Caco-2 (cell line): ENCODE measurements around the gene RXRG. TPM values are rescaled to one million over a fixed set of nuclear protein-coding genes. Genes with fewer than 3 reads are reported as not detected.

Experiments used
- BruUV-seq: library from RNA; stranded (reverse); fragments of 400-500 nt; replicated peaks from 2 replicates; lab custom pipeline; 2021; lab: Mats Ljungman, UMichigan
- CTCF ChIA-PET: fragments of 300-600 bp; sonication (Branson Sonifier 250); formaldehyde crosslinking; loops from one replicate; lab custom pipeline; 2022; ENCODE audit warnings: antibody characterized with exemption; lab: Charles Lee
- POLR2A ChIA-PET: fragments of 300-600 bp; sonication (Branson Sonifier 250); formaldehyde crosslinking; loops from one replicate; lab custom pipeline; 2022; ENCODE audit warnings: antibody characterized with exemption; lab: Charles Lee
- DNase-seq, 2 experiments: peaks; one replicate each; pipeline versions ENCODE4 v3.0.0 to v3.0.0-alpha.2; 2020 to 2022
- H3K27me3 ChIP-seq: replicated peaks from 2 replicates; pipeline ENCODE4 v1.6.0; 2011; ENCODE audit warnings: low read length; ENCODE audit not compliant: control insufficient read depth, insufficient read depth
- H3K36me3 ChIP-seq: 2 replicates; pipeline ENCODE4 v1.5.1; 2011; ENCODE audit warnings: low read length; ENCODE audit not compliant: control insufficient read depth, insufficient read depth
- H3K4me1 ChIP-seq: fragments of 250-450 bp; sonication (Bioruptor Pico); 2 replicates; pipeline ENCODE4 v1.5.1; 2020; ENCODE audit warnings: mild to moderate bottlenecking
- H3K4me3 ChIP-seq: 2 replicates; pipeline ENCODE4 v1.5.1; 2011; ENCODE audit warnings: low read depth, mild to moderate bottlenecking, control low read depth, low read length
- H3K9me3 ChIP-seq: fragments of 250-450 bp; sonication (Bioruptor Pico); 2 replicates; pipeline ENCODE4 v1.5.1; 2020; ENCODE audit warnings: mild to moderate bottlenecking, moderate library complexity
- H3K27ac Mint-ChIP-seq: one replicate; pipeline ENCODE4 v1.8.0; 2022; ENCODE audit warnings: mixed read lengths; ENCODE audit not compliant: unreplicated experiment
- H3K27me3 Mint-ChIP-seq: one replicate; pipeline ENCODE4 v1.8.0; 2022; ENCODE audit warnings: mixed read lengths; ENCODE audit not compliant: insufficient read depth, unreplicated experiment
- H3K36me3 Mint-ChIP-seq: one replicate; pipeline ENCODE4 v1.8.0; 2022; ENCODE audit warnings: mild to moderate bottlenecking, mixed read lengths; ENCODE audit not compliant: insufficient read depth, unreplicated experiment
- H3K4me1 Mint-ChIP-seq: one replicate; pipeline ENCODE4 v1.8.0; 2022; ENCODE audit warnings: low read depth, mixed read lengths; ENCODE audit not compliant: unreplicated experiment
- H3K4me3 Mint-ChIP-seq: one replicate; pipeline ENCODE4 v1.8.0; 2022; ENCODE audit warnings: mild to moderate bottlenecking, moderate library complexity, mixed read lengths; ENCODE audit not compliant: unreplicated experiment
- H3K9me3 Mint-ChIP-seq: one replicate; pipeline ENCODE4 v1.8.0; 2022; ENCODE audit warnings: mixed read lengths; ENCODE audit not compliant: unreplicated experiment
- intact Hi-C: fragments of 100-400 bp; cut with micrococcal nuclease; formaldehyde crosslinking; loops from one replicate; pipeline ENCODE4 v1.10.0; 2022; ENCODE audit not compliant: unreplicated experiment
- total RNA-seq: library from RNA; stranded (reverse); gene quantifications from 2 replicates; pipeline ENCODE4 v1.2.3, GENCODE V29; 2022
- TF ChIP-seq, protein P1 (sequence below), 2 experiments: fragments of 200-600 bp in 1 of 2; IDR thresholded peaks; 1 replicate in 1 of 2; 2 replicates in 1 of 2; pipeline versions ENCODE4 v1.5.1 to v1.8.0; 2011 to 2022; ENCODE audit warnings: antibody characterized with exemption in 1 of 2, control low read depth in 1 of 2, inconsistent platforms in 1 of 2, low read depth in 1 of 2, low read length in 1 of 2, mild to moderate bottlenecking in 1 of 2, moderate library complexity in 1 of 2; ENCODE audit not compliant: insufficient read depth in 1 of 2, severe bottlenecking in 1 of 2, unreplicated experiment in 1 of 2

RXRG gene
- total RNA-seq, 1 experiment from 2014 or later: not detected

DNA sequence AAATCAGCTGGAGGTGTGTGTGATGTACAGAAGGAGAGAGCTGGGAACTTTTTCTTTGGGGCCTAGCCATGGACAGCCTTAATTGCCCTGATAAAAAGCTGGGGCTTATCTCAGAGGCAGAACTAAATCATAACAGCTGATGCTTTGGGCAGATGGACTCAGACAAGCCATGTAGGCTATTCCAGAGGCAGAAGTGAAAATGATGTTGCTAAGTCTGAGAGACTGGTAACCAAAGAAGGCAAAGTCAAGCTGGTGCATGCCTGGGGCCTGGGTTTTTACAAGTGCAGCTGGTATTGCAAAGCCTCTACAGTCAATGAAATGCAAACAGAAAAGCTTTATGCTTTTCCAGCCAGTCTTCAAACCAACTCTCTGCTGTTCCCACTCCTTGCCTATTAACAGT lies 49.4 kb downstream of the RXRG start:
- no TSS peak for BruUV-seq
- no peaks in the 10 kb centered on the region for H3K9me3 Mint-ChIP-seq
- ChIA-PET POLR2A (no interaction called here), CTCF (interaction anchor here (0.6 kb wide), 1 partner anchor 1771 kb away, joined by 3 read pairs; no protein-coding TSS in a partner anchor)
- Histone ChIP-seq H3K4me1 (no peaks in the 10 kb centered on the region), H3K9me3 (no peaks in the 10 kb centered on the region), H3K36me3 (no peaks in the 10 kb centered on the region), H3K4me3 (no peak overlapping the region), H3K27me3 (no peaks in the 10 kb centered on the region)
- no peaks in the 10 kb centered on the region for H3K36me3 Mint-ChIP-seq
- TF ChIP-seq, protein P1, sequence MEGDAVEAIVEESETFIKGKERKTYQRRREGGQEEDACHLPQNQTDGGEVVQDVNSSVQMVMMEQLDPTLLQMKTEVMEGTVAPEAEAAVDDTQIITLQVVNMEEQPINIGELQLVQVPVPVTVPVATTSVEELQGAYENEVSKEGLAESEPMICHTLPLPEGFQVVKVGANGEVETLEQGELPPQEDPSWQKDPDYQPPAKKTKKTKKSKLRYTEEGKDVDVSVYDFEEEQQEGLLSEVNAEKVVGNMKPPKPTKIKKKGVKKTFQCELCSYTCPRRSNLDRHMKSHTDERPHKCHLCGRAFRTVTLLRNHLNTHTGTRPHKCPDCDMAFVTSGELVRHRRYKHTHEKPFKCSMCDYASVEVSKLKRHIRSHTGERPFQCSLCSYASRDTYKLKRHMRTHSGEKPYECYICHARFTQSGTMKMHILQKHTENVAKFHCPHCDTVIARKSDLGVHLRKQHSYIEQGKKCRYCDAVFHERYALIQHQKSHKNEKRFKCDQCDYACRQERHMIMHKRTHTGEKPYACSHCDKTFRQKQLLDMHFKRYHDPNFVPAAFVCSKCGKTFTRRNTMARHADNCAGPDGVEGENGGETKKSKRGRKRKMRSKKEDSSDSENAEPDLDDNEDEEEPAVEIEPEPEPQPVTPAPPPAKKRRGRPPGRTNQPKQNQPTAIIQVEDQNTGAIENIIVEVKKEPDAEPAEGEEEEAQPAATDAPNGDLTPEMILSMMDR (IDR thresholded peaks at IDR 0.05; ENCODE audit: insufficient read depth in 1 of 2, low read depth in 1 of 2, low read length in 1 of 2, severe bottlenecking in 1 of 2, unreplicated experiment in 1 of 2): no peak
- no peak overlapping the region for H3K4me3 Mint-ChIP-seq
- H3K4me1 Mint-ChIP-seq: no peaks in the 10 kb centered on the region
- no peak overlapping the region for H3K27ac Mint-ChIP-seq
- H3K27me3 Mint-ChIP-seq: peaks cover 17% of the 10 kb centered on the region
- no peak for DNase-seq
- intact Hi-C loops: no loop called here

DNA sequence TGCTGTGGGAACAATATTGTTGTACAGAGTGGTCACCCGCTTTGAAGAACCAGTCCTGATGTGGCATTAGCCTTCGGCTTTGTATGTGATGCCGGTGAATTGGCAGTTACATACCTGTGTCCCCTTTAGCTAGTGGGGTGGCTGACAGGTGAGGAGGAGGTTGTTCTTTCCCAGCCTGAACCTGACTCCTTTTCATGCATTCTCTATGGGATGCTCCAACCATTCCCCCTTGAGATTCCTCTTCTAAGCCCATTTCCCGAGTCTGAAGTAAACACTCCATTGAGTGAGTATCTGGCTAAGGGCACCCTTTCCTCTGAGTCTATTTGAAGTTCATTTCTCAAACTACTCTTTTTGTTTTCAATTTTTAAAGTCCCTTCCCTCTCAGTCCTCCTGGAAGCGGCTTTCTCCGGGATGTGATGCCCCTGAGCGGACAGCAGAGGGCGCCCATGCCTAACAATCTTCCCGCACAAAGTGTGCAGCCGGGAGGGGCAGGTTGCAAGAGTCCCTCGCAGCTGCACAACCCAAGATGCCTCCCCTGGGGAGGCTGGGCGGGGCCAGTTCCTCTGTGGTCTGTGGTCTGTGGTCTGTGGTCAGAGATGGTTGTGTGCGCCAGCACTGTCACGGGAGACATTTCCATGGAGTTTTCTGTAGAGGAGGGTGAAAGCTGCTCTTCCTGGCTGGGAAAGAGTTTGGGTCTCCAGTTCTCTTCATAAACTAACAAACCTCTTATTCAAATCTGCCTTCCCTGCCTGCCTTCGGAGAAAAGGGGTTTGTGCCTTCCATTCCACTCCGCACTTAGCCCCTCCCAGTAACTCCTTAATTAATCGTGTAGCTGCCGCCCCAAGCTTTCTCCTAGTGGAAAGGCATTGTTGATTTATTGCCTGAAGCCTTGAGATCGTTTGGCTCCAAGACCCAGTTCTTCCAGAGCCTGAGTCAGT lies 52.0 kb downstream of the RXRG start:
- TF ChIP-seq, protein P1 (IDR thresholded peaks at IDR 0.05; ENCODE audit: insufficient read depth in 1 of 2, low read depth in 1 of 2, low read length in 1 of 2, severe bottlenecking in 1 of 2, unreplicated experiment in 1 of 2): peak; percentile 93
- intact Hi-C loops: loop anchor here (1.0 kb wide), 1 partner anchor 200 kb away; no protein-coding TSS in a partner anchor
- no peaks in the 10 kb centered on the region for H3K36me3 ChIP-seq
- no TSS peak for BruUV-seq
- CTCF ChIA-PET: interaction anchor here (0.8 to 2.7 kb wide), 3 partner anchors 9 to 199 kb away, joined by 3 to 14 read pairs (median 6); no protein-coding TSS in a partner anchor
- Mint-ChIP-seq H3K36me3 (no peaks in the 10 kb centered on the region), H3K27me3 (peaks cover 15% of the 10 kb centered on the region), H3K4me1 (no peaks in the 10 kb centered on the region), H3K4me3 (no peak overlapping the region), H3K27ac (no peak overlapping the region), H3K9me3 (no peaks in the 10 kb centered on the region)
- no peaks in the 10 kb centered on the region for H3K27me3 ChIP-seq
- H3K9me3 ChIP-seq: no peaks in the 10 kb centered on the region
- no peak overlapping the region for H3K4me3 ChIP-seq
- POLR2A ChIA-PET: no interaction called here
- DNase-seq: peak; percentile 72 to 73
- no peaks in the 10 kb centered on the region for H3K4me1 ChIP-seq

DNA sequence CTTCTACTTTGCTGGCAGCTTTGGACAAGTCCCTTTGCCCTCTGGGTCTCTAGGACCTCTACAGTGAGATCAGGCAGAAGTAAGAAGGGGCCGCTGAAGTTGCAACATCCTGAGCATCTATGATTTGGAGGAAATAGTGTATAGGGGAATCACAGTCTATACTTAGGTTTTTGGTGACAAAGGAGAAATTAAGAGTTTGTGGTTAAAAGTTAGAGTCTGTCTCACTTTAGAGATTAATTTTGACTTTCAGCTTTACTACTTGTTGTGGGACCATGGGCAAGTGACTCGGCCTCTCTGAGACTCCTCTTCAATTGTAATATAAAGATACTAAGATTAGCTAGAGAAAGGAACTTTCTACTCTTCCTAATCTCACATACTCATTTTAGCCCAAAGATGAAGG lies 55.3 kb downstream of the RXRG start:
- no peaks in the 10 kb centered on the region for H3K36me3 ChIP-seq
- H3K27ac Mint-ChIP-seq: no peak overlapping the region
- TF ChIP-seq, protein P1 (IDR thresholded peaks at IDR 0.05; ENCODE audit: insufficient read depth in 1 of 2, low read depth in 1 of 2, low read length in 1 of 2, severe bottlenecking in 1 of 2, unreplicated experiment in 1 of 2): no peak
- BruUV-seq: no TSS peak
- no peaks in the 10 kb centered on the region for H3K27me3 ChIP-seq
- H3K9me3 ChIP-seq: no peaks in the 10 kb centered on the region
- H3K36me3 Mint-ChIP-seq: no peaks in the 10 kb centered on the region
- no peaks in the 10 kb centered on the region for H3K4me1 Mint-ChIP-seq
- no peaks in the 10 kb centered on the region for H3K4me1 ChIP-seq
- H3K4me3 ChIP-seq: no peak overlapping the region
- no peaks in the 10 kb centered on the region for H3K9me3 Mint-ChIP-seq
- CTCF ChIA-PET: no interaction called here
- POLR2A ChIA-PET: no interaction called here
- no peak overlapping the region for H3K4me3 Mint-ChIP-seq
- no peak for DNase-seq
- intact Hi-C loops: no loop called here
- H3K27me3 Mint-ChIP-seq: peaks cover 14% of the 10 kb centered on the region
